Measurements from ENCODE around the gene ZNF691. TPM values are rescaled to one million over a fixed set of nuclear protein-coding genes. Genes with fewer than 3 reads are reported as not detected.

The ZNF691 gene
- total RNA-seq, 4 donors from 2014 or later, result 7.6 to 11.6 (median 9.9) TPM

DNA sequence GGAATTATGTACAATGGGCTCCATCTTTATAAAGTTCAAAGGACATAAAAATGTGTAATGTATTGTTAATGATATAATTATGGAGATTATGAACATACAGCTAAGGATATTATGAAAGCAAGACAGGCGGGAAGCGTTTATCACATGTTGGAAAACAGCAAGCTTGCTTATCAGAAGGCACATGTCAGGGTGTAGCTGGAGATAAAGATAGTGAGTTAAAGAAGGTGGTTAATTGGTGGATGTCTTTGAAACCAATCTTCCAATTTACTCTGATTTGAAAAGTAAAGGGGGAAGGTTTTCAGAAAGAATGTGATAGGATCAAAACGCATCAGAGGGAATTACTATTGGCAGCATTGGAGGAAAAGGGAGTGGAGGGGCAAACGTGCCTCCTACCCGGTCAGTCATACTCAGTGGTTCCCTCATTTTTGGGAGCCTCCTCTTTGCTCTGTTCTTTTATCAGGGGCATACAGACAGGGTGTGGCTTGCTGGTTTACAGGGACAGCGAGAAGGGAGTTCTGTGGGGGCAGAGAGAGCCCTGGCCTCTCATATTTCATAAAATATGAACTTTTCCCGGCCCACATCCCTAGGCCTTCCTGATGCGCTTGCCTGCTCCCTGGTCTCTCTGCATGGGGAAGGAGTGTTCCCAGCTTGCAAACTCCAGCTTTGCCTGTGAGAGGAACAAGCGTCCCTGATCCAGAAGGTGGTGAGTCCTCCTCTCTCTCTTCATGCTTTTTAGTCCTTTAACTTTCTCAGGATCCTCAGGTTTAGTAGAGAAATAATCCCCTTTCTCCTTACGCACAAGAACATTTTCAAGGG is 21.2 kb upstream of the ZNF691 start:
- intact Hi-C loops (cut with DNase I; ENCODE audit: low total_unique reads), result no loop called here
- TF ChIP-seq, protein P1, sequence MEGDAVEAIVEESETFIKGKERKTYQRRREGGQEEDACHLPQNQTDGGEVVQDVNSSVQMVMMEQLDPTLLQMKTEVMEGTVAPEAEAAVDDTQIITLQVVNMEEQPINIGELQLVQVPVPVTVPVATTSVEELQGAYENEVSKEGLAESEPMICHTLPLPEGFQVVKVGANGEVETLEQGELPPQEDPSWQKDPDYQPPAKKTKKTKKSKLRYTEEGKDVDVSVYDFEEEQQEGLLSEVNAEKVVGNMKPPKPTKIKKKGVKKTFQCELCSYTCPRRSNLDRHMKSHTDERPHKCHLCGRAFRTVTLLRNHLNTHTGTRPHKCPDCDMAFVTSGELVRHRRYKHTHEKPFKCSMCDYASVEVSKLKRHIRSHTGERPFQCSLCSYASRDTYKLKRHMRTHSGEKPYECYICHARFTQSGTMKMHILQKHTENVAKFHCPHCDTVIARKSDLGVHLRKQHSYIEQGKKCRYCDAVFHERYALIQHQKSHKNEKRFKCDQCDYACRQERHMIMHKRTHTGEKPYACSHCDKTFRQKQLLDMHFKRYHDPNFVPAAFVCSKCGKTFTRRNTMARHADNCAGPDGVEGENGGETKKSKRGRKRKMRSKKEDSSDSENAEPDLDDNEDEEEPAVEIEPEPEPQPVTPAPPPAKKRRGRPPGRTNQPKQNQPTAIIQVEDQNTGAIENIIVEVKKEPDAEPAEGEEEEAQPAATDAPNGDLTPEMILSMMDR (IDR thresholded peaks at IDR 0.05), result no peak
- no peak for TF ChIP-seq POLR2A (IDR thresholded peaks at IDR 0.05)
- no peak for DNase-seq (ENCODE audit: low spot score in 2 of 2)
- WGBS, 2 donors, result 80 to 81% methylated on average over 10 of the region's 10 CpGs
- no peak overlapping the region for H3K4me3 ChIP-seq (ENCODE audit: low read depth, poor library complexity, severe bottlenecking)

GRCh38 chr1:42830631-42831030 is 15.8 kb upstream of the ZNF691 start:
- 91 to 93% methylated on average over 16 to 17 of the region's 17 CpGs for WGBS, 2 donors
- no peak for TF ChIP-seq POLR2A (IDR thresholded peaks at IDR 0.05)
- TF ChIP-seq, protein P1 (IDR thresholded peaks at IDR 0.05), result no peak
- no peak for DNase-seq (ENCODE audit: low spot score in 2 of 2)
- intact Hi-C loops (cut with DNase I; ENCODE audit: low total_unique reads), result no loop called here
- H3K4me3 ChIP-seq (ENCODE audit: low read depth, poor library complexity, severe bottlenecking), result no peak overlapping the region

- no peak for TF ChIP-seq POLR2A (IDR thresholded peaks at IDR 0.05)
- TF ChIP-seq, protein P1 (IDR thresholded peaks at IDR 0.05), result no peak
- intact Hi-C loops (cut with DNase I; ENCODE audit: low total_unique reads), result no loop called here
- no peak for DNase-seq (ENCODE audit: low spot score in 2 of 2)
- H3K4me3 ChIP-seq (ENCODE audit: low read depth, poor library complexity, severe bottlenecking), result no peak overlapping the region
Measured at GRCh38 chr1:42831273-42831672, 15.1 kb upstream of the ZNF691 start.

- intact Hi-C loops (cut with DNase I; ENCODE audit: low total_unique reads), result no loop called here
- no peak overlapping the region for H3K4me3 ChIP-seq (ENCODE audit: low read depth, poor library complexity, severe bottlenecking)
- WGBS, 2 donors, result 94 to 95% methylated on average over 3 of the region's 3 CpGs
- TF ChIP-seq, protein P1 (IDR thresholded peaks at IDR 0.05), result no peak
- TF ChIP-seq POLR2A (IDR thresholded peaks at IDR 0.05), result no peak
- no peak for DNase-seq (ENCODE audit: low spot score in 2 of 2)
Measured at GRCh38 chr1:42832641-42833240, 13.7 kb upstream of the ZNF691 start.

- DNase-seq (ENCODE audit: low spot score in 2 of 2), result no peak
- intact Hi-C loops (cut with DNase I; ENCODE audit: low total_unique reads), result no loop called here
- TF ChIP-seq, protein P1 (IDR thresholded peaks at IDR 0.05), result no peak
- no peak for TF ChIP-seq POLR2A (IDR thresholded peaks at IDR 0.05)
- no peak overlapping the region for H3K4me3 ChIP-seq (ENCODE audit: low read depth, poor library complexity, severe bottlenecking)
- WGBS, 2 donors, result 85 to 100% methylated on average over 4 of the region's 4 CpGs
Measured at GRCh38 chr1:42833981-42834380, 12.4 kb upstream of the ZNF691 start.

All from lower leg skin (tissue), 4 donors.